Stimulated activated memory B cell treated with anti-CD40 and anti-IgM and Interleukin-4, amounts not matched to agents 10 μg/mL and 1 μg/mL and 100 μg/mL, for 72 hours (primary cell): ENCODE data around the gene PRKCA.

Experiments
- ATAC-seq: fragments of 150-1000 bp; cut with Tn5 transposase; 2 replicates; pipeline ENCODE4 v1.10.0; 2021
- H3K27ac Mint-ChIP-seq: one replicate; pipeline ENCODE4 v1.8.0; 2022; ENCODE audit warnings: mild to moderate bottlenecking, mixed read lengths
- H3K27me3 Mint-ChIP-seq: one replicate; pipeline ENCODE4 v1.8.0; 2022; ENCODE audit warnings: mixed read lengths
- H3K36me3 Mint-ChIP-seq: one replicate; pipeline ENCODE4 v1.8.0; 2022; ENCODE audit warnings: mixed read lengths
- H3K4me1 Mint-ChIP-seq: one replicate; pipeline ENCODE4 v1.8.0; 2022; ENCODE audit warnings: mixed read lengths
- H3K4me3 Mint-ChIP-seq: one replicate; pipeline ENCODE4 v1.8.0; 2022; ENCODE audit warnings: mild to moderate bottlenecking, moderate library complexity, mixed read lengths
- H3K9me3 Mint-ChIP-seq: one replicate; pipeline ENCODE4 v1.8.0; 2022; ENCODE audit warnings: mixed read lengths

The PRKCA gene

GRCh38 chr17:66750116-66750515 is 447.7 kb downstream of the PRKCA start:
- H3K27me3 Mint-ChIP-seq = peaks cover 17% of the 10 kb centered on the region
- no peaks in the 10 kb centered on the region for H3K4me1 Mint-ChIP-seq
- H3K4me3 Mint-ChIP-seq = no peak overlapping the region
- no peak overlapping the region for H3K27ac Mint-ChIP-seq
- no peak for ATAC-seq
- H3K9me3 Mint-ChIP-seq = no peaks in the 10 kb centered on the region
- no peaks in the 10 kb centered on the region for H3K36me3 Mint-ChIP-seq

GRCh38 chr17:66750781-66751543 is 448.5 kb downstream of the PRKCA start:
- no peaks in the 10 kb centered on the region for H3K4me1 Mint-ChIP-seq
- no peaks in the 10 kb centered on the region for H3K36me3 Mint-ChIP-seq
- peaks cover 17% of the 10 kb centered on the region for H3K27me3 Mint-ChIP-seq
- H3K27ac Mint-ChIP-seq = no peak overlapping the region
- H3K4me3 Mint-ChIP-seq = no peak overlapping the region
- H3K9me3 Mint-ChIP-seq = no peaks in the 10 kb centered on the region
- ATAC-seq = no peak

GRCh38 chr17:66751771-66752170 is 449.4 kb downstream of the PRKCA start:
- no peak for ATAC-seq
- H3K27ac Mint-ChIP-seq = no peak overlapping the region
- H3K4me1 Mint-ChIP-seq = no peaks in the 10 kb centered on the region
- peaks cover 22% of the 10 kb centered on the region for H3K27me3 Mint-ChIP-seq
- no peaks in the 10 kb centered on the region for H3K36me3 Mint-ChIP-seq
- H3K9me3 Mint-ChIP-seq = no peaks in the 10 kb centered on the region
- no peak overlapping the region for H3K4me3 Mint-ChIP-seq

- Mint-ChIP-seq H3K4me3 (no peak overlapping the region), H3K36me3 (no peaks in the 10 kb centered on the region), H3K9me3 (no peaks in the 10 kb centered on the region), H3K4me1 (no peaks in the 10 kb centered on the region), H3K27me3 (peaks cover 28% of the 10 kb centered on the region), H3K27ac (no peak overlapping the region)
- no peak for ATAC-seq
These were observed 450.0 kb downstream of the PRKCA start for GRCh38 chr17:66752411-66752810.

GRCh38 chr17:66753126-66753920 is 450.9 kb downstream of the PRKCA start:
- ATAC-seq = no peak
- H3K4me1 Mint-ChIP-seq = no peaks in the 10 kb centered on the region
- no peak overlapping the region for H3K27ac Mint-ChIP-seq
- H3K9me3 Mint-ChIP-seq = no peaks in the 10 kb centered on the region
- H3K36me3 Mint-ChIP-seq = no peaks in the 10 kb centered on the region
- no peak overlapping the region for H3K4me3 Mint-ChIP-seq
- H3K27me3 Mint-ChIP-seq = peaks cover 24% of the 10 kb centered on the region

GRCh38 chr17:66755101-66755943 is 452.9 kb downstream of the PRKCA start:
- Mint-ChIP-seq H3K36me3 (no peaks in the 10 kb centered on the region), H3K9me3 (no peaks in the 10 kb centered on the region), H3K27ac (no peak overlapping the region), H3K4me3 (no peak overlapping the region), H3K4me1 (no peaks in the 10 kb centered on the region), H3K27me3 (peaks cover 10% of the 10 kb centered on the region)
- ATAC-seq = no peak

GRCh38 chr17:66755944-66756290 is 453.5 kb downstream of the PRKCA start:
- H3K9me3 Mint-ChIP-seq = no peaks in the 10 kb centered on the region
- H3K27me3 Mint-ChIP-seq = peaks cover 10% of the 10 kb centered on the region
- no peaks in the 10 kb centered on the region for H3K36me3 Mint-ChIP-seq
- H3K27ac Mint-ChIP-seq = no peak overlapping the region
- no peak for ATAC-seq
- no peaks in the 10 kb centered on the region for H3K4me1 Mint-ChIP-seq
- H3K4me3 Mint-ChIP-seq = no peak overlapping the region

GRCh38 chr17:66760324-66760723 is 457.9 kb downstream of the PRKCA start:
- H3K9me3 Mint-ChIP-seq = no peaks in the 10 kb centered on the region
- H3K27ac Mint-ChIP-seq = no peak overlapping the region
- H3K27me3 Mint-ChIP-seq = peaks cover 10% of the 10 kb centered on the region
- H3K4me3 Mint-ChIP-seq = no peak overlapping the region
- no peaks in the 10 kb centered on the region for H3K4me1 Mint-ChIP-seq
- no peaks in the 10 kb centered on the region for H3K36me3 Mint-ChIP-seq
- no peak for ATAC-seq

- Mint-ChIP-seq H3K4me1 (no peaks in the 10 kb centered on the region), H3K27ac (no peak overlapping the region), H3K27me3 (peaks cover under 1% of the 10 kb centered on the region), H3K9me3 (no peaks in the 10 kb centered on the region), H3K36me3 (no peaks in the 10 kb centered on the region), H3K4me3 (no peak overlapping the region)
- ATAC-seq = no peak
These were observed 459.9 kb downstream of the PRKCA start for GRCh38 chr17:66762276-66762675.

- H3K27me3 Mint-ChIP-seq = no peaks in the 10 kb centered on the region
- H3K27ac Mint-ChIP-seq = no peak overlapping the region
These were observed 460.6 kb downstream of the PRKCA start for GRCh38 chr17:66763056-66763455.

GRCh38 chr17:66764506-66764905 is 462.1 kb downstream of the PRKCA start:
- Mint-ChIP-seq H3K9me3 (peaks cover 4% of the 10 kb centered on the region), H3K4me3 (no peak overlapping the region), H3K36me3 (no peaks in the 10 kb centered on the region), H3K27ac (no peak overlapping the region), H3K4me1 (no peaks in the 10 kb centered on the region), H3K27me3 (no peaks in the 10 kb centered on the region)
- ATAC-seq = no peak

More at GRCh38 chr17:66763056-66763455, 460.6 kb downstream of the PRKCA start:
- Mint-ChIP-seq H3K9me3 (no peaks in the 10 kb centered on the region), H3K36me3 (no peaks in the 10 kb centered on the region), H3K4me3 (no peak overlapping the region), H3K4me1 (no peaks in the 10 kb centered on the region)
- no peak for ATAC-seq

GRCh38 chr17:66767154-66767933 is 464.9 kb downstream of the PRKCA start:
- H3K27ac Mint-ChIP-seq = no peak overlapping the region
- H3K36me3 Mint-ChIP-seq = no peaks in the 10 kb centered on the region
- no peak for ATAC-seq
- H3K9me3 Mint-ChIP-seq = peaks cover 4% of the 10 kb centered on the region
- H3K27me3 Mint-ChIP-seq = no peaks in the 10 kb centered on the region
- no peak overlapping the region for H3K4me3 Mint-ChIP-seq
- H3K4me1 Mint-ChIP-seq = no peaks in the 10 kb centered on the region

- Mint-ChIP-seq H3K27me3 (no peaks in the 10 kb centered on the region), H3K36me3 (no peaks in the 10 kb centered on the region), H3K4me3 (no peak overlapping the region)
These were observed 467.5 kb downstream of the PRKCA start for GRCh38 chr17:66769911-66770310.

GRCh38 chr17:66772148-66772812 is 469.9 kb downstream of the PRKCA start:
- H3K4me1 Mint-ChIP-seq = no peaks in the 10 kb centered on the region
- no peaks in the 10 kb centered on the region for H3K36me3 Mint-ChIP-seq
- no peak overlapping the region for H3K4me3 Mint-ChIP-seq
- H3K9me3 Mint-ChIP-seq = peaks cover 4% of the 10 kb centered on the region
- H3K27me3 Mint-ChIP-seq = peaks cover 12% of the 10 kb centered on the region
- no peak for ATAC-seq
- no peak overlapping the region for H3K27ac Mint-ChIP-seq

More at GRCh38 chr17:66769911-66770310, 467.5 kb downstream of the PRKCA start:
- no peak overlapping the region for H3K27ac Mint-ChIP-seq
- no peaks in the 10 kb centered on the region for H3K4me1 Mint-ChIP-seq
- peaks cover 4% of the 10 kb centered on the region for H3K9me3 Mint-ChIP-seq
- no peak for ATAC-seq
